Brain microvascular endothelial cell (primary cell): ENCODE data around the gene ARHGAP24.

Experiments
- DNase-seq: peaks from one replicate; pipeline ENCODE4 v3.0.0-alpha.2; 2020
- H3K27ac ChIP-seq: fragments of 250-450 bp; sonication (Bioruptor Pico); 2 replicates; pipeline ENCODE4 v1.5.1; 2020; ENCODE audit warnings: mild to moderate bottlenecking, moderate library complexity
- H3K27me3 ChIP-seq: fragments of 250-450 bp; sonication (Bioruptor Pico); replicated peaks from 2 replicates; pipeline ENCODE4 v1.5.1; 2020; ENCODE audit warnings: mild to moderate bottlenecking
- H3K36me3 ChIP-seq: fragments of 250-450 bp; sonication (Bioruptor Pico); replicated peaks from 2 replicates; pipeline ENCODE4 v1.5.1; 2020; ENCODE audit warnings: mild to moderate bottlenecking
- H3K4me3 ChIP-seq: 2 replicates; pipeline ENCODE4 v1.5.1; 2011; ENCODE audit warnings: low read depth, mild to moderate bottlenecking, control low read depth, low read length, moderate library complexity
- CTCF ChIP-seq: IDR thresholded peaks from 2 replicates; pipeline ENCODE4 v1.5.1; 2011; ENCODE audit warnings: low read depth, mild to moderate bottlenecking, moderate library complexity, low read length, control low read depth, inconsistent platforms; ENCODE audit errors: missing control alignments
- in situ Hi-C: cut with HindIII; loops from 2 replicates; pipeline ENCODE4 v1.10.0; 2017; ENCODE audit warnings: low sequenced_read_pairs, low pct_ligation_motif_present

The ARHGAP24 gene

DNA sequence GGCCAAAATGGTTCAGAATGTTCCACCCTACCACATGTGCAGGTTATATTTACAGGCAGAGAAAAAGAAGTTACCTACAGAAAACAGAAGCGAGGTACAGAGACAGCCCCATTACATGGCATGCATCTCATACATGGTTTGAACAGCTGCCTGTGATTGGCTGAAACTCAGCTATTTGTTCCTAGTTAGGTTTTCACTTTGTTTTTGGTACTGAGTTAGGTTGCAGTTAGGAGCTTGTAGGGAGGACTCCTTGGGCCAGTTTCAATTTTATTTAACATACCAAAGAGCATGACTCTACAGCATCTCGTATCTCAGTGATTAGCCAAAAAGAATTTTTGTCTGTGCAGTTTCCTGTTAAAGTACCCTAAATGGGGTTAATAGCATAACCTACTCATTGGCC, 492.9 kb downstream of the ARHGAP24 start:
- Histone ChIP-seq H3K4me3 (no peak overlapping the region), H3K36me3 (no peaks in the 10 kb centered on the region), H3K27me3 (no peaks in the 10 kb centered on the region), H3K27ac (no peak overlapping the region)
- in situ Hi-C loops, result no loop called here
- no peak for DNase-seq
- no peak for TF ChIP-seq CTCF

DNA sequence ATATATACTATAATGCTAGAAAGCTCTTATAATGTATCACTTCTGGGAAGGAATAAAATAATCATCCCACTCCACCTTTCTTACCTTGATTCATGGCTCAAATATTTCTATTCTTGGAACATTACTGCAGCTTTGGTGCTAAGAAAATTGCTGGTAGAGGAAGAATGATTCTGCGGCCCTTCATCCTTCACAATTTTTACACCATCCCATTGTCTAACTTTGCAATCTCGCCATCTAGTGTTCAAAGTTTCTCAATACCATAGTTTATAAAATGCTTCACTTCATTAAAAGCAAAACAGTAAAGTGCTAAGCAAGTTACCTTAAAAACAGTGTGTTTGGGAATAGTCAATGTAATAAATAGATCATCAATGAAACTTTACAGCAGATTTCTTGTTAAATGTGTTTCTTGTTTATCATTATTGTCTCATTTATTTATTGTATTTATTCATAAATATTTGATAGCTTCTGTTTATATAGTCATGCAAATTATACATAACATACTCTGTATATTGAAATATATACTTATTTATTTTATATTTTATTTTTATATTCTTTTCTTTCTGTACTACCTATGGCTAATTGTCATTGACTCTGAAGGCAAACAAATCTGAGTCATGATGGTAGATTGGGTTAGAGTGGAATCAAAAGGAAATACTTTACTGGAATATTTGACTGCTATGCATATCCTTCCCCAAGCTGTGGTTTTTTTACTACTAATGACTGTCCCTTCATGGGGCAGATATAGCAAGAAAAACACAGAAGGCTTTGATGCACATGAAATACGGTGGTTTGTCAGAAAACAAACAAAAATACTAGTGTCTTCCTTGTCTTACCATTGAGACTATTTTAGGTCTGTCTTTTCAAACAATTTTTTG, 494.2 kb downstream of the ARHGAP24 start:
- in situ Hi-C loops, result no loop called here
- peak; percentile 43 for DNase-seq
- peak; percentile 44 for TF ChIP-seq CTCF
- Histone ChIP-seq H3K4me3 (no peak overlapping the region), H3K36me3 (no peaks in the 10 kb centered on the region), H3K27ac (no peak overlapping the region), H3K27me3 (no peaks in the 10 kb centered on the region)

DNA sequence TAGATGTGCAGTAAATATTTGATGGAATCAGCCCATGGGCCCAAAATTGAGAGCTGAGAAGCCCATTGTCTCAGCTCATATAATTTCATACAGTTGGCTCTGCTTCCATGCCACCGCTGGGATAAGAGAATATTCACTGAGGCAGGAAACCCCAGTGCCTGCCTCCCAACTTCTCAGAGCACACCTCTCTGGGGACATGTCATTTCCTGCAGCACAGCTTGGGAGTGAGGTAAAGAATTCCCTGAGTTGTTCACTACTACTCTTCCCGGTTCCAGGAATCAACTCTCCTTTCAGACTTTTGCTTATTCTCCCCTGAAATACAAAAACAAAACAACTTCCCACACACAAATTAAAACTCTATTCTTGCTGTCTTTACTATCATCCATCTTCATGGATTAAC, 495.6 kb downstream of the ARHGAP24 start:
- H3K4me3 ChIP-seq, result no peak overlapping the region
- no peak for TF ChIP-seq CTCF
- no peak for DNase-seq
- H3K36me3 ChIP-seq, result no peaks in the 10 kb centered on the region
- no peak overlapping the region for H3K27ac ChIP-seq
- no peaks in the 10 kb centered on the region for H3K27me3 ChIP-seq
- in situ Hi-C loops, result no loop called here

DNA sequence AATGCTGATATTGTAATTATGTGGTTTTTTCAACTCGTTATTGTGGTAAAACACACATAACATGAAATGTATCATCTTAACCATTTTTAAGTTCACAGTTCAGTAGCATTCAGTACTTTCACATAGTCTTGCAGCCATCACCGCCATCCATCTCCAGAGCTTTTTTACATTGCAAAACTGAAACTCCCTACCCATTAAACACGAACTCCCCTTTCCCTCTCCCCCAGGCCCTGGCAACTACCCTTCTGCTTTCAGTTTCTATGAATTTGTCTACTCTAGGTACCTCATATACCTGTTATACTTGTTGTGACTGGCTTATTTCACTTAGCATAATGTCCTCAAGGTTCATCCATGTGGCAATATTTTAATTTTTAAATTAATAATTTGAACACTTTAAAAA, 504.3 kb downstream of the ARHGAP24 start:
- Histone ChIP-seq H3K4me3 (no peak overlapping the region), H3K27me3 (no peaks in the 10 kb centered on the region), H3K27ac (no peak overlapping the region), H3K36me3 (peaks cover 19% of the 10 kb centered on the region)
- in situ Hi-C loops, result no loop called here
- no peak for TF ChIP-seq CTCF
- DNase-seq, result no peak

- DNase-seq, result no peak
- H3K36me3 ChIP-seq, result peaks cover 3% of the 10 kb centered on the region
- no peak overlapping the region for H3K27ac ChIP-seq
- no peaks in the 10 kb centered on the region for H3K27me3 ChIP-seq
- in situ Hi-C loops, result no loop called here
- no peak for TF ChIP-seq CTCF
- H3K4me3 ChIP-seq, result no peak overlapping the region
Measured at GRCh38 chr4:85986266-85986665, 511.3 kb downstream of the ARHGAP24 start.

- TF ChIP-seq CTCF, result no peak
- in situ Hi-C loops, result no loop called here
- Histone ChIP-seq H3K27me3 (no peaks in the 10 kb centered on the region), H3K36me3 (peaks cover 12% of the 10 kb centered on the region), H3K4me3 (no peak overlapping the region), H3K27ac (no peak overlapping the region)
- no peak for DNase-seq
Measured at GRCh38 chr4:85993641-85994040, 518.7 kb downstream of the ARHGAP24 start.
